Large intestine (tissue), 12 donors: ENCODE measurements around the gene BIRC6. TPM values are rescaled to one million over a fixed set of nuclear protein-coding genes. Genes with fewer than 3 reads are reported as not detected.
A peak's percentile ranks its signal among the peaks of the same experiment; 100 is the strongest.
"Not testable (repeated sequence)": the region's sequence is repeated elsewhere in the genome, so short reads cannot be mapped to it uniquely, and the experiment has no call there.

Experiments
- DNase-seq, 2 donors: peaks; one replicate each; pipeline versions ENCODE4 v3.0.0 to v3.0.0-alpha.2; 2013
- H3K27ac ChIP-seq: one replicate; pipeline ENCODE4 v1.5.1; 2013; ENCODE audit warnings: low read length
- H3K27me3 ChIP-seq: 2 replicates; pipeline ENCODE4 v1.6.1; 2013; ENCODE audit warnings: low read length; ENCODE audit not compliant: control insufficient read depth, insufficient read depth
- H3K36me3 ChIP-seq: 2 replicates; pipeline ENCODE4 v1.6.1; 2013; ENCODE audit warnings: low read length; ENCODE audit not compliant: control insufficient read depth, insufficient read depth
- H3K4me1 ChIP-seq: one replicate; pipeline ENCODE4 v1.6.1; 2013; ENCODE audit warnings: low read length; ENCODE audit not compliant: control insufficient read depth, insufficient read depth
- H3K4me3 ChIP-seq: one replicate; pipeline ENCODE4 v1.5.1; 2013; ENCODE audit warnings: low read length
- H3K9me3 ChIP-seq: one replicate; pipeline ENCODE4 v1.6.1; 2013; ENCODE audit warnings: mild to moderate bottlenecking, low read depth, low read length, moderate library complexity; ENCODE audit not compliant: control insufficient read depth
- WGBS: methylation state at CpG from one replicate; pipeline ENCODE4 v1.1.5; 2013; ENCODE audit warnings: low lambda C conversion rate; ENCODE audit not compliant: insufficient coverage; 5-methylcytosine and 5-hydroxymethylcytosine counted together
- long read RNA-seq, 11 donors: transcript quantifications; one replicate each; lab custom pipeline, GENCODE V29; 2026
- polyA plus RNA-seq: library from polyadenylated mRNA; unstranded; fragments of 120-200 nt; gene quantifications from one replicate; pipeline ENCODE4 v1.2.1, GENCODE V29; 2013

Gene BIRC6
- polyA plus RNA-seq = 50.7 TPM
- long read RNA-seq, donor 1 = 0 reads
- long read RNA-seq, donor 2, partial matches to known transcripts = 0 of 1 reads
- long read RNA-seq, donor 2, other reads (novel, unspliced or antisense) = 0 of 1 reads
- long read RNA-seq, donor 3 = 0 reads
- long read RNA-seq, donor 4 = 0 reads
- long read RNA-seq, donor 5, partial matches to known transcripts = 15 of 16 reads
- long read RNA-seq, donor 5, other reads (novel, unspliced or antisense) = 0 of 16 reads
- long read RNA-seq, donor 6, partial matches to known transcripts = 26 of 26 reads
- long read RNA-seq, donor 6, other reads (novel, unspliced or antisense) = 0 of 26 reads
- long read RNA-seq, donor 7, partial matches to known transcripts = 8 of 8 reads
- long read RNA-seq, donor 7, other reads (novel, unspliced or antisense) = 0 of 8 reads
- long read RNA-seq, donor 8, partial matches to known transcripts = 10 of 11 reads
- long read RNA-seq, donor 8, other reads (novel, unspliced or antisense) = 0 of 11 reads
- long read RNA-seq, donor 9, partial matches to known transcripts = 0 of 1 reads
- long read RNA-seq, donor 9, other reads (novel, unspliced or antisense) = 0 of 1 reads
- long read RNA-seq, donor 10, partial matches to known transcripts = 5 of 5 reads
- long read RNA-seq, donor 10, other reads (novel, unspliced or antisense) = 0 of 5 reads
- long read RNA-seq, donor 11 = 0 reads

- no peaks in the 10 kb centered on the region for H3K36me3 ChIP-seq
- peak within 1 kb of the TSS; percentile 96 for H3K27ac ChIP-seq
- no peaks in the 10 kb centered on the region for H3K27me3 ChIP-seq
- H3K4me1 ChIP-seq = peaks cover 16% of the 10 kb centered on the region
- peak within 1 kb of the TSS; percentile 91 for H3K4me3 ChIP-seq
- WGBS = no CpG with 5 or more reads among the region's 76 CpGs
- no peaks in the 10 kb centered on the region for H3K9me3 ChIP-seq
- DNase-seq = peak; percentile 97 to 99
Observed at GRCh38 chr2:32356681-32357317, at the start of gene BIRC6. TSS of gene BIRC6 (plus strand) at chr2:32357023. CDS start at chr2:32357162, 139 bp downstream.

- Histone ChIP-seq H3K27ac (no peak overlapping the region), H3K27me3 (no peaks in the 10 kb centered on the region), H3K36me3 (peaks cover 6% of the 10 kb centered on the region), H3K4me1 (peaks cover 2% of the 10 kb centered on the region), H3K4me3 (no peak overlapping the region), H3K9me3 (no peaks in the 10 kb centered on the region)
- DNase-seq = no peak
- 100% methylated on average over 1 of the region's 7 CpGs for WGBS
Observed at GRCh38 chr2:32310577-32310976, 46.2 kb upstream of the BIRC6 start.

GRCh38 chr2:32314886-32315285, 41.9 kb upstream of the BIRC6 start:
- Histone ChIP-seq H3K9me3 (no peaks in the 10 kb centered on the region), H3K4me3 (no peak overlapping the region), H3K27me3 (no peaks in the 10 kb centered on the region), H3K27ac (no peak overlapping the region), H3K36me3 (peaks cover 4% of the 10 kb centered on the region), H3K4me1 (peaks cover 2% of the 10 kb centered on the region)
- peak in 1 of 2 donors; percentile 50 for DNase-seq
- no CpG with 5 or more reads among the region's 1 CpG for WGBS

- not testable (repeated sequence) for H3K4me3 ChIP-seq, H3K9me3 ChIP-seq, DNase-seq, H3K27ac ChIP-seq, H3K36me3 ChIP-seq, H3K27me3 ChIP-seq
- WGBS = no CpG with 5 or more reads among the region's 1 CpG
- H3K4me1 ChIP-seq = peaks cover 11% of the 10 kb centered on the region
Observed at GRCh38 chr2:32328679-32329078, 28.1 kb upstream of the BIRC6 start.

GRCh38 chr2:32329180-32329980, 27.4 kb upstream of the BIRC6 start:
- WGBS = 0% methylated on average over 1 of the region's 14 CpGs

GRCh38 chr2:32330136-32330535, 26.7 kb upstream of the BIRC6 start:
- Histone ChIP-seq H3K4me1 (peaks cover 11% of the 10 kb centered on the region), H3K9me3 (no peaks in the 10 kb centered on the region), H3K27ac (no peak overlapping the region), H3K36me3 (no peaks in the 10 kb centered on the region), H3K4me3 (no peak overlapping the region), H3K27me3 (no peaks in the 10 kb centered on the region)
- no peak for DNase-seq
- WGBS = 83% methylated on average over 1 of the region's 2 CpGs

More at GRCh38 chr2:32329180-32329980, 27.4 kb upstream of the BIRC6 start:
- not testable (repeated sequence) for H3K27me3 ChIP-seq, H3K36me3 ChIP-seq, H3K4me3 ChIP-seq, H3K9me3 ChIP-seq
- H3K27ac ChIP-seq = peak overlapping the region; percentile 35
- peaks cover 11% of the 10 kb centered on the region for H3K4me1 ChIP-seq
- peak; percentile 77 to 92 for DNase-seq

- Histone ChIP-seq H3K9me3 (no peaks in the 10 kb centered on the region), H3K36me3 (no peaks in the 10 kb centered on the region), H3K4me3 (no peak overlapping the region), H3K27ac (no peak overlapping the region), H3K27me3 (no peaks in the 10 kb centered on the region), H3K4me1 (no peaks in the 10 kb centered on the region)
- DNase-seq = no peak
- no CpG with 5 or more reads among the region's 2 CpGs for WGBS
Observed at GRCh38 chr2:32342801-32343200, 14.0 kb upstream of the BIRC6 start.

- H3K27me3 ChIP-seq, H3K9me3 ChIP-seq, DNase-seq, H3K36me3 ChIP-seq, H3K27ac ChIP-seq, H3K4me1 ChIP-seq, H3K4me3 ChIP-seq: not testable (repeated sequence)
- WGBS = no CpG with 5 or more reads among the region's 3 CpGs
Observed at GRCh38 chr2:32350797-32351196, 6.0 kb upstream of the BIRC6 start.

- Histone ChIP-seq H3K4me3 (peak overlapping the region; percentile 91), H3K27ac (peak overlapping the region; percentile 96), H3K9me3 (no peaks in the 10 kb centered on the region), H3K4me1 (peaks cover 16% of the 10 kb centered on the region), H3K27me3 (no peaks in the 10 kb centered on the region), H3K36me3 (no peaks in the 10 kb centered on the region)
- 100% methylated on average over 1 of the region's 10 CpGs for WGBS
- peak in 1 of 2 donors; percentile 20 for DNase-seq
Observed at GRCh38 chr2:32355976-32356680, 695 bp upstream of the BIRC6 start.
